Sigmoid colon (tissue), 3 donors: ENCODE results near the gene GREM2.

Experiments used
- POLR2A ChIP-seq, 2 donors: fragments of 450-650 bp; IDR thresholded peaks; one replicate each; pipeline ENCODE4 v1.6.1; 2016; ENCODE audit warnings: antibody characterized with exemption in 2 of 2, mild to moderate bottlenecking in 2 of 2, moderate library complexity in 2 of 2
- TF ChIP-seq, protein P1 (sequence below), 4 experiments: fragments of 450-650 bp in 3 of 4; fragments of 200-600 bp in 1 of 4; IDR thresholded peaks; one replicate each; pipeline ENCODE4 v1.5.1; 2016 to 2019; ENCODE audit warnings: antibody characterized with exemption in 4 of 4, mild to moderate bottlenecking in 3 of 4, moderate library complexity in 2 of 4

DNA sequence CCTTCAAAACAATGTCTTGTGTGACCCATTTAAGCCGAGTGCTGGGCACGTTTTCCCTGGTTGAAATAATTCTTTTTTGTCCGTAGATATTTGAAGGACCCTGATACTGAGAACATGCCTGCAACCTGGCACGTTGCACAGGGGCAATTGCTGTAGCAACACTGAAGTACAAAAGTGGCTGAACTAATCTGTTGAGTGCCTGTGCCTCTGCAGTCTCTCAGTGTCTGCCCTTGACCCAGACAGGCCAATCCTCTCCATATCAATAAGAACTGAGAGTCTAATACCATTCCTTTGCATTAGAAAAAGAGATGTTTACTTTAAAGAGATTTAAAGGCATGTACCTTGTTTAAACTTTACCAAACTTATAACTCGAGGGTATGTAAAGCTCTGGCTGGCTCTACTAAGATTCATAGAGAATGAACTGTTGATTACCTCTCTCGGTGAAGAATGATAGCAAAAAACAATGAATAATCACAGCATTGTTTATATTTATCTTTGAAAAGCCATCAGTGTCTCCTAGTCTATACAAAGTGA, 2.4 kb downstream of the GREM2 start:
- no peak for TF ChIP-seq POLR2A (IDR thresholded peaks at IDR 0.05)
- TF ChIP-seq, protein P1, sequence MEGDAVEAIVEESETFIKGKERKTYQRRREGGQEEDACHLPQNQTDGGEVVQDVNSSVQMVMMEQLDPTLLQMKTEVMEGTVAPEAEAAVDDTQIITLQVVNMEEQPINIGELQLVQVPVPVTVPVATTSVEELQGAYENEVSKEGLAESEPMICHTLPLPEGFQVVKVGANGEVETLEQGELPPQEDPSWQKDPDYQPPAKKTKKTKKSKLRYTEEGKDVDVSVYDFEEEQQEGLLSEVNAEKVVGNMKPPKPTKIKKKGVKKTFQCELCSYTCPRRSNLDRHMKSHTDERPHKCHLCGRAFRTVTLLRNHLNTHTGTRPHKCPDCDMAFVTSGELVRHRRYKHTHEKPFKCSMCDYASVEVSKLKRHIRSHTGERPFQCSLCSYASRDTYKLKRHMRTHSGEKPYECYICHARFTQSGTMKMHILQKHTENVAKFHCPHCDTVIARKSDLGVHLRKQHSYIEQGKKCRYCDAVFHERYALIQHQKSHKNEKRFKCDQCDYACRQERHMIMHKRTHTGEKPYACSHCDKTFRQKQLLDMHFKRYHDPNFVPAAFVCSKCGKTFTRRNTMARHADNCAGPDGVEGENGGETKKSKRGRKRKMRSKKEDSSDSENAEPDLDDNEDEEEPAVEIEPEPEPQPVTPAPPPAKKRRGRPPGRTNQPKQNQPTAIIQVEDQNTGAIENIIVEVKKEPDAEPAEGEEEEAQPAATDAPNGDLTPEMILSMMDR (IDR thresholded peaks at IDR 0.05), result no peak
